KMS-11 (cell line): ENCODE data around the gene CIAO3.

ENCODE experiments used
- H2AFZ ChIP-seq: fragments of 200-600 bp; sonication (generic); 2 replicates; pipeline ENCODE4 v1.6.1; 2016; ENCODE audit warnings: antibody characterized with exemption, mixed run types, low read depth
- H3K27ac ChIP-seq: fragments of 200-600 bp; sonication (generic); 2 replicates; pipeline ENCODE4 v1.6.1; 2016; ENCODE audit warnings: mild to moderate bottlenecking, mixed run types
- H3K27me3 ChIP-seq: fragments of 200-600 bp; sonication (generic); 2 replicates; pipeline ENCODE4 v1.6.1; 2017; ENCODE audit warnings: mild to moderate bottlenecking, low read depth, mixed run types, moderate library complexity; ENCODE audit not compliant: insufficient read depth
- H3K36me3 ChIP-seq: fragments of 200-600 bp; sonication (generic); 2 replicates; pipeline ENCODE4 v1.6.1; 2017; ENCODE audit warnings: mild to moderate bottlenecking, mixed run types; ENCODE audit not compliant: insufficient read depth
- H3K4me1 ChIP-seq: fragments of 200-600 bp; sonication (generic); 2 replicates; pipeline ENCODE4 v1.6.1; 2016; ENCODE audit warnings: mild to moderate bottlenecking, low read depth, mixed run types; ENCODE audit not compliant: poor library complexity, severe bottlenecking
- H3K4me2 ChIP-seq: fragments of 200-600 bp; sonication (generic); 2 replicates; pipeline ENCODE4 v1.7.0; 2016; ENCODE audit warnings: mild to moderate bottlenecking, mixed run types
- H3K4me3 ChIP-seq: fragments of 200-600 bp; sonication (generic); IDR thresholded peaks from 2 replicates; pipeline ENCODE4 v1.6.1; 2017; ENCODE audit warnings: low read depth, low read length, mixed read lengths; ENCODE audit not compliant: insufficient read depth
- H3K79me2 ChIP-seq: fragments of 200-600 bp; sonication (generic); 2 replicates; pipeline ENCODE4 v1.6.1; 2016; ENCODE audit warnings: low read depth, mixed run types; ENCODE audit not compliant: insufficient read depth
- H3K9ac ChIP-seq: fragments of 200-600 bp; sonication (generic); 2 replicates; pipeline ENCODE4 v1.6.1; 2016; ENCODE audit warnings: mild to moderate bottlenecking, mixed run types
- H4K20me1 ChIP-seq: fragments of 200-600 bp; sonication (generic); 2 replicates; pipeline ENCODE4 v1.6.1; 2016; ENCODE audit warnings: mild to moderate bottlenecking, mixed run types; ENCODE audit not compliant: insufficient read depth
- TF ChIP-seq, protein P1 (sequence below): fragments of 200-600 bp; sonication (generic); conservative IDR thresholded peaks from 2 replicates; pipeline ENCODE4 v1.6.1; 2017; ENCODE audit warnings: low read depth, mild to moderate bottlenecking, antibody characterized with exemption, low read length, moderate library complexity, mixed read lengths

CIAO3 gene

DNA sequence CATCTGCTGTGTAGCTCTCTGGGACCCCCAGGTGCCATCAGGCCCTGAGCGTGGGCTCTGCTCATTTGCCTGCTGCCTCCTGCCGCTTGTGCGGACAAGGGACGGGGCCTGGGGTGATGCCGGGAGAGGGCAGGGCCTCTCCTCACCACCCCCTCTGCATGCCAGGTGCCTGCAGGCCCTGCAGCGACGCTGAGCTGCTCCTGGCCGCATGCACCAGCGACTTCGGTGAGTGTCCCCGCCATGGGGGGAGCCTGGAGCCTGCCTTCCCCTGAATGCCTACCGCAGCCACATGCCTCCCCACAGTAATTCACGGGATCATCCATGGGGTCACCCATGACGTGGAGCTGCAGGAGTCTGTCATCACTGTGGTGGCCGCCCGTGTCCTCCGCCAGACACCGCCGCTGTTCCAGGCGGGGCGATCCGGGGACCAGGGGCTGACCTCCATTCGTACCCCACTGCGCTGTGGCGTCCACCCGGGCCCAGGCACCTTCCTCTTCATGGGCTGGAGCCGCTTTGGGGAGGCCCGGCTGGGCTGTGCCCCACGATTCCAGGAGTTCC, 23.9 kb downstream of the CIAO3 start:
- no peaks in the 10 kb centered on the region for H3K36me3 ChIP-seq
- H3K4me3 ChIP-seq = no peak overlapping the region
- H4K20me1 ChIP-seq = no peaks in the 10 kb centered on the region
- peaks cover 28% of the 10 kb centered on the region for H3K4me1 ChIP-seq
- H3K27ac ChIP-seq = no peak overlapping the region
- H2AFZ ChIP-seq = no peak overlapping the region
- TF ChIP-seq, protein P1, sequence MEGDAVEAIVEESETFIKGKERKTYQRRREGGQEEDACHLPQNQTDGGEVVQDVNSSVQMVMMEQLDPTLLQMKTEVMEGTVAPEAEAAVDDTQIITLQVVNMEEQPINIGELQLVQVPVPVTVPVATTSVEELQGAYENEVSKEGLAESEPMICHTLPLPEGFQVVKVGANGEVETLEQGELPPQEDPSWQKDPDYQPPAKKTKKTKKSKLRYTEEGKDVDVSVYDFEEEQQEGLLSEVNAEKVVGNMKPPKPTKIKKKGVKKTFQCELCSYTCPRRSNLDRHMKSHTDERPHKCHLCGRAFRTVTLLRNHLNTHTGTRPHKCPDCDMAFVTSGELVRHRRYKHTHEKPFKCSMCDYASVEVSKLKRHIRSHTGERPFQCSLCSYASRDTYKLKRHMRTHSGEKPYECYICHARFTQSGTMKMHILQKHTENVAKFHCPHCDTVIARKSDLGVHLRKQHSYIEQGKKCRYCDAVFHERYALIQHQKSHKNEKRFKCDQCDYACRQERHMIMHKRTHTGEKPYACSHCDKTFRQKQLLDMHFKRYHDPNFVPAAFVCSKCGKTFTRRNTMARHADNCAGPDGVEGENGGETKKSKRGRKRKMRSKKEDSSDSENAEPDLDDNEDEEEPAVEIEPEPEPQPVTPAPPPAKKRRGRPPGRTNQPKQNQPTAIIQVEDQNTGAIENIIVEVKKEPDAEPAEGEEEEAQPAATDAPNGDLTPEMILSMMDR = no peak
- H3K4me2 ChIP-seq = no peak overlapping the region
- no peaks in the 10 kb centered on the region for H3K79me2 ChIP-seq
- no peak overlapping the region for H3K9ac ChIP-seq
- H3K27me3 ChIP-seq = peaks cover 40% of the 10 kb centered on the region

- no peaks in the 10 kb centered on the region for H4K20me1 ChIP-seq
- no peaks in the 10 kb centered on the region for H3K79me2 ChIP-seq
- no peak overlapping the region for H3K9ac ChIP-seq
- H3K36me3 ChIP-seq = no peaks in the 10 kb centered on the region
- peaks cover 29% of the 10 kb centered on the region for H3K4me1 ChIP-seq
- H3K27me3 ChIP-seq = peaks cover 46% of the 10 kb centered on the region
- no peak overlapping the region for H2AFZ ChIP-seq
- no peak overlapping the region for H3K27ac ChIP-seq
- H3K4me3 ChIP-seq = no peak overlapping the region
- H3K4me2 ChIP-seq = no peak overlapping the region
- TF ChIP-seq, protein P1 = no peak
These were observed 24.6 kb downstream of the CIAO3 start for GRCh38 chr16:716200-716568.

GRCh38 chr16:715477-716199, 25.2 kb downstream of the CIAO3 start:
- Histone ChIP-seq H4K20me1 (no peaks in the 10 kb centered on the region), H3K4me1 (peaks cover 34% of the 10 kb centered on the region), H3K27ac (no peak overlapping the region), H3K79me2 (no peaks in the 10 kb centered on the region), H3K36me3 (no peaks in the 10 kb centered on the region), H3K4me2 (no peak overlapping the region; the same call in 1 of the 2 replicates), H3K9ac (no peak overlapping the region), H2AFZ (no peak overlapping the region), H3K4me3 (no peak overlapping the region), H3K27me3 (peaks cover 52% of the 10 kb centered on the region)
- TF ChIP-seq, protein P1 = no peak

DNA sequence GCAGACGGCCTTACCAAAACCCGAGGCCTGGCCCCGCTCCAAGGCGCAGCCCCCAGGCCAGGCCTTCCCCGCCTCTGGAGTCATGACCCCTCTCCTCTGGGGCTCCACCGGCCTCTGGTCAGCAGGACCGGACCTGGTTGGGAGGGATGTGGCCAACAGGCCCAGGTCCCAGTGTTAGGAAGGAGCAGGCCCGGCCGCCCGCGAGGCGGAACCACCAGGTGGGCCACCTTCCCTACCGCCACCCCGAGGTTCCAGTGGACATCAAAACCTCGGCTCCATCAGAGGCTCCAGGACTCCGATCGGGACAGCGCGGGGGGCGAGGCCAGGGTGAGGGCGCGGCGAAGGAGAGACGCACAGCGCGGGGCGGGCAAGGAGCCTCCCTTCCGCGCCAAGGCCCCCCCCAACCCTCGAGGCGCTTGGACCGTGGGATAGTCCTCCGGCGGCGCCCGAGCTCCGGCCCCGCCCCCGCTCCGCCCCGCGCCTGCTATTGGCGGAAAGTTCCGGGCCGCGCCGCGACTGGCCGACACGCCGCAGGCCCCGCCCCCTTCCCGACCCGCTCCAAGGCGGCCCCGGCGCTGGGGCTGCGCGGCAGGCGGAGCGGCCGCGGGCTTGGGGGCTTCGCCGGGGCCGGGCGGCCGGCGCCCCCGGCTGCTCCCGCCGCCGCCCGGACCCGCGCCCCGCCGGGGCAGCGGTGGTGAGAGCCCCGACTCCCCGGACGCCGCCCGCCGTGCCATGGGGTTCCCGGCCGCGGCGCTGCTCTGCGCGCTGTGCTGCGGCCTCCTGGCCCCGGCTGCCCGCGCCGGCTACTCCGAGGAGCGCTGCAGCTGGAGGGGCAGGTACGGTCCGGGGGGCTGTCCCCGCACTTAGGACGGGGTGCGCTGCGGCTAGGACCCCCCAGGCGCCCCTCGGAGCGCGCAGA, 26.0 kb downstream of the CIAO3 start, which contains the start of gene METRN:
Gene METRN, plus strand, starts transcription at position 561 of the 919 bp plus-strand sequence. Its CDS starts 172 bp downstream, at position 733.
- no peak within 1 kb of the TSS for H3K4me3 ChIP-seq
- TF ChIP-seq, protein P1 = no peak
- no peak within 1 kb of the TSS; the same call in 1 of the 2 replicates for H3K4me2 ChIP-seq
- peaks cover 60% of the 10 kb centered on the region for H3K27me3 ChIP-seq
- H3K4me1 ChIP-seq = peaks cover 34% of the 10 kb centered on the region
- H2AFZ ChIP-seq = no peak within 1 kb of the TSS
- H3K36me3 ChIP-seq = no peaks in the 10 kb centered on the region
- no peak within 1 kb of the TSS for H3K9ac ChIP-seq
- H3K27ac ChIP-seq = no peak within 1 kb of the TSS
- no peaks in the 10 kb centered on the region for H3K79me2 ChIP-seq
- H4K20me1 ChIP-seq = no peaks in the 10 kb centered on the region
